Naive thymus-derived CD8-positive, alpha-beta T cell (primary cell): ENCODE data around the gene KLRK1. TPM values are rescaled to one million over a fixed set of nuclear protein-coding genes. Genes with fewer than 3 reads are reported as not detected.
"Not testable (repeated sequence)": the region's sequence is repeated elsewhere in the genome, so short reads cannot be mapped to it uniquely, and the experiment has no call there.

ENCODE experiments used
- ATAC-seq, 2 donors: fragments of 150-1000 bp; cut with Tn5 transposase in 1 of 2; sonication (Bioruptor Pico), chemical (Tn5 transposase) in 1 of 2; 1 replicate in 1 of 2; 2 replicates in 1 of 2; pipeline ENCODE4 v1.10.0; 2021; ENCODE audit warnings: mild to moderate bottlenecking in 2 of 2, moderate library complexity in 2 of 2
- POLR2A ChIA-PET: fragments of 350-600 bp; sonication (Branson Sonifier 250); formaldehyde crosslinking; loops from one replicate; lab custom pipeline; 2021; ENCODE audit warnings: antibody characterized with exemption; lab: Charles Lee
- DNase-seq, 10 donors: peaks; one replicate each; pipeline versions ENCODE4 v3.0.0 to v3.0.0-alpha.2; 2020 to 2022
- H3K27ac Mint-ChIP-seq, 10 donors: one replicate each; pipeline ENCODE4 v1.8.0; 2020 to 2022; ENCODE audit warnings: mild to moderate bottlenecking in 10 of 10, mixed read lengths in 10 of 10, moderate library complexity in 4 of 10, inconsistent platforms in 1 of 10
- H3K27me3 Mint-ChIP-seq, 5 donors: one replicate each; pipeline ENCODE4 v1.8.0; 2021 to 2022; ENCODE audit warnings: mixed read lengths in 5 of 5
- H3K36me3 Mint-ChIP-seq, 3 donors: one replicate each; pipeline ENCODE4 v1.8.0; 2020 to 2022; ENCODE audit warnings: mixed read lengths in 3 of 3, mild to moderate bottlenecking in 2 of 3, inconsistent platforms in 1 of 3
- H3K4me1 Mint-ChIP-seq, 4 donors: one replicate each; pipeline ENCODE4 v1.8.0; 2021 to 2022; ENCODE audit warnings: mixed read lengths in 4 of 4
- H3K4me3 Mint-ChIP-seq, 10 donors: one replicate each; pipeline ENCODE4 v1.8.0; 2020 to 2022; ENCODE audit warnings: mild to moderate bottlenecking in 10 of 10, mixed read lengths in 10 of 10, moderate library complexity in 6 of 10, inconsistent platforms in 1 of 10
- H3K9me3 Mint-ChIP-seq, 9 donors: one replicate each; pipeline ENCODE4 v1.8.0; 2020 to 2022; ENCODE audit warnings: mixed read lengths in 9 of 9, mild to moderate bottlenecking in 3 of 9, inconsistent platforms in 1 of 9, moderate library complexity in 1 of 9
- polyA plus RNA-seq, 3 donors: library from polyadenylated mRNA; unstranded; fragments of 300-500 nt; fragmentation: Illumina TruSeq; gene quantifications; one replicate each; pipeline ENCODE4 v1.2.3, GENCODE V29; 2021
- total RNA-seq, 8 experiments: library from RNA in 2 of 8; stranded (reverse) in 2 of 8; gene quantifications; one replicate each; pipeline ENCODE4 v1.2.3 and lab custom pipeline; 2021 to 2026

KLRK1 gene
- 100 to 1,000 TPM; 792 to 865 TPM for total RNA-seq
- 100 to 1,000 TPM; 525 to 619 (median 611) TPM for polyA plus RNA-seq
- total RNA-seq (lab: John Stamatoyannopoulos, UW): 3.0 to 35.4 (median 16.0) reads per million in 6 experiments

DNA sequence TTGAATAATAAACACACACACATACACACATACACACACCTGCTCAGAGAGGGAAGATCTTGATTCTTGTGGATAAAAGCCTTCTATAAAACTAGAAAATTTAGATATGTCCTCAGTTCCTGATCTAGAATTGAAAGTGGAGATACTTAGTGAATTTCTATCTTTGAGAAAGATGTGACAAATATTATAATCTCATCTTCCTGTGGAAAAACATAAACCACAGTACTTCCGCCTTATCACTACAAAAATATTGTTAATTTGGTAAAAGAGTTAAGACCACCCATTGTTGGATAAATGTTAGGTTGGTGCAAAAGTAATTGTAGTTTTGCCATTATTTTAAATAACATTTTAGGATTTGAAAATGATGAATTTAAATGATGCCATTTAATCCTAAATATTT is at the start of gene KLRK1:
Gene KLRK1, minus strand, starts transcription at position 138 of the 400 bp plus-strand sequence. CDS start 1,231 bp downstream, outside the sequence.
- POLR2A ChIA-PET: interaction anchor here (2.5 to 5.9 kb wide), 7 partner anchors 7 to 170 kb away, joined by 13 to 57 read pairs (median 32); no protein-coding TSS in a partner anchor
- no peak for DNase-seq
- Mint-ChIP-seq H3K4me3 (peak within 1 kb of the TSS; percentile 87 to 96 (median 92)), H3K36me3 (peaks cover 29 to 38% (median 36%) of the 10 kb centered on the region in 3 donors), H3K4me1 (peaks cover 19 to 49% (median 42%) of the 10 kb centered on the region in 4 donors), H3K27ac (peak within 1 kb of the TSS; percentile 90 to 100 (median 96)), H3K9me3 (no peaks in the 10 kb centered on the region), H3K27me3 (no peaks in the 10 kb centered on the region)
- peak in 1 of 2 donors; percentile 4 for ATAC-seq

GRCh38 chr12:10437601-10438000 is 47.8 kb upstream of the KLRK1 start:
- H3K4me3 Mint-ChIP-seq, H3K4me1 Mint-ChIP-seq, H3K36me3 Mint-ChIP-seq, H3K27ac Mint-ChIP-seq, H3K27me3 Mint-ChIP-seq, ATAC-seq, H3K9me3 Mint-ChIP-seq, POLR2A ChIA-PET, DNase-seq: not testable (repeated sequence)

DNA sequence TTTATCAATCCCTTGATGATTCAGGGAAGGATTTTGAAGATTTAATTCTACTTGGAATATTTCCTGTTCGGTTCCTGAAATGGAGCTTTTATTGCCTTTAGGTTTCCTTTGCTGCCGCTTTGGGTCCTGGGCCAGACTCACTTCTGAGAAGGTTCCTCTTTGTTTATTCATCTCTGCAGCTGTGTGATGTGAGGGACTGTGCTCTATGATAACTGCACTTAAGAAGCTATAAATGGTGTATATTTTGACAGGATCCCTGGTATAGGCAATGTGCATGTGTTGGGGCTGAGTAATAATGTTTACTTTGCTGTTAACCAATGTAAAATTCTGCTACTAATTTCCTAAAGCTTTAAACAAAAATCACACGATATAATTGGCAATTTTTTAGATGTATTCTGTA is 46.0 kb upstream of the KLRK1 start, which contains the start of gene KLRC2:
Gene KLRC2, minus strand, starts transcription at position 195 of the 400 bp plus-strand sequence. Its CDS starts 24 bp downstream, at position 171.
- H3K4me1 Mint-ChIP-seq, POLR2A ChIA-PET, H3K36me3 Mint-ChIP-seq, H3K27me3 Mint-ChIP-seq, H3K9me3 Mint-ChIP-seq: not testable (repeated sequence)
- DNase-seq (peak in 6 of 10 donors; percentile 12 to 60 (median 26)), ATAC-seq (peak; percentile 93 to 94)
- peak within 1 kb of the TSS in 8 of 10 donors; percentile 30 to 70 (median 52) for H3K4me3 Mint-ChIP-seq
- peak within 1 kb of the TSS in 5 of 10 donors; percentile 3 to 76 (median 44) for H3K27ac Mint-ChIP-seq

GRCh38 chr12:10430623-10431022 is 40.8 kb upstream of the KLRK1 start:
- H3K27me3 Mint-ChIP-seq, POLR2A ChIA-PET, H3K4me3 Mint-ChIP-seq, H3K36me3 Mint-ChIP-seq, H3K9me3 Mint-ChIP-seq, H3K4me1 Mint-ChIP-seq, DNase-seq, H3K27ac Mint-ChIP-seq, ATAC-seq: not testable (repeated sequence)

DNA sequence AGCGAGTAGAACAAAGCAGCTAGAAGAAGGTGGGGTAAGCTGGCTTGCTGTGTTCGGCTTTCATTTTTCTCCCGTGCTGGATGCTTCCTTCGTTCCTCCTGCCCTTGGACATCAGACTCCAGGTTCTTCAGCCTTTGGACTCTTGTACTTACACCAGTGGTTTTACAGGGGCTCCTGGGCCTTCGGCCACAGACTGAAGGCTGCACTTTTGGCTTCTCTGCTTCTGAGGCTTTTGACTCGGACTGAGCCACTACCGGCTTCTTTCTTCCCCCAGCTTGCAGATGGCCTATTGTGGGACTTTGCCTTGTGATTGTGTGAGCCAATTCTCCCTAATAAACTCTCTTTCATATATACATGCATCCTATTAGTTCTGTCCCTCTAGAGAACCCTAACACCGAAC is 36.1 kb upstream of the KLRK1 start:
- H3K36me3 Mint-ChIP-seq, H3K9me3 Mint-ChIP-seq, H3K27me3 Mint-ChIP-seq, ATAC-seq, H3K27ac Mint-ChIP-seq, H3K4me3 Mint-ChIP-seq, DNase-seq, POLR2A ChIA-PET, H3K4me1 Mint-ChIP-seq: not testable (repeated sequence)

DNA sequence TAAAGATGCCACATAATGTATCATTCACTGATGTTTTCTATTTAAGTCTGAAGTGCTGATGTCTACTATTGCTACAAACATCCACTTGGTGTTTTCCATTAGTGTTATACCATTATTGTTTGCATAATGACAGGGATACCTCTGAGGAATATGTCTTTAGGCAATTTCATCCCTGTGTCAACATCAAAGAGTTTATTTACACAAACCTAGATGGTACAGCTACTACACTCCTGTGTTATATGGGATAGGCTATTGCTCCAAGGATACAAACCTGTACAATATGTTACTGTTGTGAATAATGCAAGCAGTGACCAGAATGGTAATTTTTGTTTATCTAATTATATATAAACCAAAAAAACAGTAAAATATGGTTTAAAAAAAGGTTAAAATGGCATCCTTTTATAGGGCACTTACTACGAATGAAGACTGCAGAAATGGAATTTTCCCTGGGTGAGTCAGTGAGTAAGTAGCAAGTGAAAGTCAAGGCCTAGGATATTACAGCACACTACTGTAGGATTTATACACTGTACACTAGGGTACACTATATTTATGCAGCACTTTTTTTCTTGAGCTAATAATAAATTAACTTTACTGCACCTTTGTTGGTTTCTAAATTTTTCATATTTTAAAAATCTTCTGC is 34.5 kb upstream of the KLRK1 start:
- H3K27me3 Mint-ChIP-seq, DNase-seq, POLR2A ChIA-PET, H3K9me3 Mint-ChIP-seq, H3K36me3 Mint-ChIP-seq, H3K27ac Mint-ChIP-seq, ATAC-seq, H3K4me3 Mint-ChIP-seq, H3K4me1 Mint-ChIP-seq: not testable (repeated sequence)

DNA sequence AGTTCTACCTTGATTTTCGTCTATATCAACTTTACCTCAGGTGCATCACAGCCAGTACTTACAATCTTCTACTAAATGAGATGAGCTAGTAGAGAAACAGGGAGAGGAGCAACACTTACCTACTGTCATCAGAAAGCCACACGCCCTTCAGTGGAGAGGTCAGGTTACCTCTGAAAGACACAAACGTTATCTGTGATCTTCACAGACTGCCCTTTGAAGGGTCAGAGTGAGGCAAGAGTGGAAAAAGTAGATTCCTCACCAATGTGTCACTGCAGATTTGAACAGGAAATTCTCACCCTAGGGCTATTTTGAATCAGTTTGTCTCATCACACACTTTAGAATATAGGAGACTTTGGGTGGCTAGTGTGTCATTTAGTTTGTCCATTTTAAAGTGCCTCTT is 32.3 kb upstream of the KLRK1 start:
- DNase-seq, H3K4me3 Mint-ChIP-seq, H3K36me3 Mint-ChIP-seq, H3K9me3 Mint-ChIP-seq, H3K27me3 Mint-ChIP-seq, H3K27ac Mint-ChIP-seq, H3K4me1 Mint-ChIP-seq, POLR2A ChIA-PET: not testable (repeated sequence)
- ATAC-seq: peak; percentile 16 to 45

- POLR2A ChIA-PET, H3K36me3 Mint-ChIP-seq, H3K9me3 Mint-ChIP-seq, H3K27me3 Mint-ChIP-seq, H3K4me1 Mint-ChIP-seq, DNase-seq: not testable (repeated sequence)
- Mint-ChIP-seq H3K4me3 (peak within 1 kb of the TSS; percentile 56 to 85 (median 78)), H3K27ac (peak within 1 kb of the TSS in 9 of 10 donors; percentile 48 to 88 (median 80))
- peak; percentile 75 to 80 for ATAC-seq
Observed at GRCh38 chr12:10420334-10420733, 30.5 kb upstream of the KLRK1 start, which contains the start of gene KLRC3. Gene KLRC3 (minus strand): TSS chr12:10420595. CDS start chr12:10420550, 45 bp downstream.

GRCh38 chr12:10409392-10409791 is 19.6 kb upstream of the KLRK1 start, which contains the start of gene KLRC4:
Gene KLRC4 (minus strand): TSS chr12:10409757. CDS start chr12:10409575, 182 bp downstream.
- peaks cover 0 to 31% (median 27%) of the 10 kb centered on the region in 3 donors for H3K36me3 Mint-ChIP-seq
- peak within 1 kb of the TSS; percentile 38 to 98 (median 92) for H3K27ac Mint-ChIP-seq
- H3K4me1 Mint-ChIP-seq: peaks cover 9 to 36% (median 25%) of the 10 kb centered on the region in 4 donors
- H3K9me3 Mint-ChIP-seq: peaks cover 0 to 4% (median 0%) of the 10 kb centered on the region in 9 donors
- POLR2A ChIA-PET: interaction anchor here (0.9 to 2.1 kb wide), 11 partner anchors 12 to 153 kb away, joined by 3 to 18 read pairs (median 6); no protein-coding TSS in a partner anchor
- peak within 1 kb of the TSS; percentile 86 to 97 (median 90) for H3K4me3 Mint-ChIP-seq
- ATAC-seq (peak; percentile 81 to 89), DNase-seq (peak in 6 of 10 donors; percentile 7 to 68 (median 52))
- H3K27me3 Mint-ChIP-seq: no peaks in the 10 kb centered on the region

DNA sequence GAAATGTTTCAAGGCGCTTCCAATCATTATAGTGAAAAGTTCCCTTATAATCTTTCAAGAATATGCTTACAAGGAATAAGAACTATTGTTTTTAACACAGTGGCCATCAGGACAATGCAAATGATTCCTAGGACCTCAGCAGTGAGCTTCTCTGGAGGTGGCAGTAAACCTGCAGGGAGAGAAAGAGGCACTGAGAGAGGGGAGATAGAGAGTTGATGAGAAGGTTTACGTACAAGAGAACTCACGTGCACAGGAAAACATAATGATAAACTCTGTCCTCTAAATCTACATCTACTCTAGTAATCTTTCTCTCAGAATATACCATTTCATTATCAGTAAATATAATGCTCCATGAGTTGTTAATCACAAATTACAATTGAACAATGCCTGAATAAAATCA is 19.0 kb upstream of the KLRK1 start:
- DNase-seq (peak in 1 of 10 donors; percentile 30), ATAC-seq (peak; percentile 48 to 56)
- H3K27ac Mint-ChIP-seq: peak overlapping the region; percentile 38 to 98 (median 92)
- H3K4me1 Mint-ChIP-seq: peaks cover 9 to 35% (median 25%) of the 10 kb centered on the region in 4 donors
- H3K27me3 Mint-ChIP-seq: no peaks in the 10 kb centered on the region
- peak overlapping the region; percentile 86 to 97 (median 90) for H3K4me3 Mint-ChIP-seq
- peaks cover 0 to 32% (median 30%) of the 10 kb centered on the region in 3 donors for H3K36me3 Mint-ChIP-seq
- POLR2A ChIA-PET: interaction anchor here (0.9 to 2.1 kb wide), 11 partner anchors 11 to 154 kb away, joined by 3 to 18 read pairs (median 6); no protein-coding TSS in a partner anchor
- H3K9me3 Mint-ChIP-seq: peaks cover 0 to 4% (median 0%) of the 10 kb centered on the region in 9 donors

DNA sequence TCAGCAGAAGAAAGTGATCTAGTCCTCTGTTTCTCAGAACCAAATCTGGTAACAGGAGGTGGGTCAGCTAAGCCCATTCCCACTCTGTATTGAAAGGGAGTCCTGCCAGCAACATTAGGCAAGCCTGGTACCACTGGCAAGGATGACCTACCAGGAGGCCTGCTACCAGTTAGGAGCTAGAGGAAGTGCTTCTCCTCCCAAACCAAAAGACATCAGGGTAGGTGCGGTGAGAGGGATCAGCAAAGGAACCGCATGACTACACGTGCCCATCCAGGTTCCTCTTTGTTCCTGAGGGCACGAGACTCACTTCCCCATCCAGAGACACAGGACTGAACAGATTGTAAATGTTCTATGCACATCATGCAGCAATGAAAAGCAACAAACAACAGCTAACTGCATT is 16.9 kb upstream of the KLRK1 start:
- peak in 1 of 10 donors; percentile 10 for DNase-seq
- H3K27me3 Mint-ChIP-seq: no peaks in the 10 kb centered on the region
- ATAC-seq: peak in 1 of 2 donors; percentile 4
- POLR2A ChIA-PET: interaction anchor here (0.9 to 2.7 kb wide), 12 partner anchors 10 to 152 kb away, joined by 3 to 28 read pairs (median 6); no protein-coding TSS in a partner anchor
- H3K4me3 Mint-ChIP-seq: peak overlapping the region; percentile 82 to 96 (median 88)
- peaks cover 14 to 44% (median 31%) of the 10 kb centered on the region in 4 donors for H3K4me1 Mint-ChIP-seq
- peak overlapping the region; percentile 57 to 97 (median 92) for H3K27ac Mint-ChIP-seq
- peaks cover 0 to 35% (median 35%) of the 10 kb centered on the region in 3 donors for H3K36me3 Mint-ChIP-seq
- H3K9me3 Mint-ChIP-seq: peaks cover 0 to 4% (median 0%) of the 10 kb centered on the region in 9 donors

- peaks cover 0 to 4% (median 0%) of the 10 kb centered on the region in 9 donors for H3K9me3 Mint-ChIP-seq
- peaks cover 20 to 47% (median 40%) of the 10 kb centered on the region in 4 donors for H3K4me1 Mint-ChIP-seq
- no peaks in the 10 kb centered on the region for H3K27me3 Mint-ChIP-seq
- ATAC-seq (peak in 1 of 2 donors; percentile 32), DNase-seq (no peak)
- H3K4me3 Mint-ChIP-seq: peak overlapping the region; percentile 70 to 90 (median 78)
- peaks cover under 1 to 43% (median 42%) of the 10 kb centered on the region in 3 donors for H3K36me3 Mint-ChIP-seq
- POLR2A ChIA-PET: interaction anchor here (0.6 to 2.7 kb wide), 9 partner anchors 9 to 154 kb away, joined by 3 to 28 read pairs (median 3); no protein-coding TSS in a partner anchor
- H3K27ac Mint-ChIP-seq: peak overlapping the region in 8 of 10 donors; percentile 58 to 96 (median 82)
Observed at GRCh38 chr12:10405294-10405693, 15.5 kb upstream of the KLRK1 start.
